ENCODE measurements around the gene DNAJC21.

The DNAJC21 gene

DNA sequence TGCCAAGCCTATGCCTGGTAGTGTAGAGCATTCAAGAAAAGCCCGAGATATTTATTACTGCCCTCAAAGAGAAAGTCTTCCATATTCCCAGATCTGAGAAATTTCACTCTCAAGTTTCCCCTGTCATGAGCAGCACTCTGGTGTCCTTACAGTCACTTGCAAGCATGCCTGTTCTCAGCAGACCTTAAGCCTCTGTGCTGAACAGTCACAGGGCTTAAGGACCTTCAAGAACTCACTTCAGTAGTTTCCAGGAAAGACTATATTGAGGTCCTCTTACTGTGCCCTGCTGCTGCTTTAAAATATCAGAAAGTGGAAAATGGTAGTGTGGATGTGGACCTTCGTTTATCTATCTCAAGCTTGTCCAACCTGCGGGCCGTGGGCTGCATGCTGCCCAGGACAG is 53.5 kb downstream of the DNAJC21 start:
- no peak for DNase-seq

- DNase-seq, result no peak
Observed at GRCh38 chr5:34986965-34987364, 57.6 kb downstream of the DNAJC21 start.

- peak; percentile 39 for DNase-seq
Observed at GRCh38 chr5:34991486-34992238, 62.3 kb downstream of the DNAJC21 start.

GRCh38 chr5:34993951-34994350 is 64.6 kb downstream of the DNAJC21 start:
- DNase-seq, result no peak

DNA sequence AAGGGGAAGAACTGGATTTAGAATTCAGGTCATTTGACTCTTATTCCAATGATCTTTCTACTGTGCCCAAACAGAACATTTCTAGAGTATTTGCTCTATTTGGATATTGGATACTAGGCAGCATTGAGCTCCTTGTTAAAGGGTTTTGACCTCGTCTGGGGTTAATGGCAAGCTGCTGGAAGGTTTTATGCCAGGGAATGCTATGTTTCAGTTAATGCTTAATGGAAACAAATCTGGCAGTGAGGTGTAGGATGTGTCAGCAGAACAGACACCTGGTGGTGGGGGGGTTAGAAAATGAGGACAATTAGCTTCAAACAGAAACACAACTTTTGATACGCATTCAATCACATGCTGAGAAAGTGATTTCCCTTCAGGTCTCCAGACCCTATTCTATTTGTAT is 66.9 kb downstream of the DNAJC21 start:
- no peak for DNase-seq

DNA sequence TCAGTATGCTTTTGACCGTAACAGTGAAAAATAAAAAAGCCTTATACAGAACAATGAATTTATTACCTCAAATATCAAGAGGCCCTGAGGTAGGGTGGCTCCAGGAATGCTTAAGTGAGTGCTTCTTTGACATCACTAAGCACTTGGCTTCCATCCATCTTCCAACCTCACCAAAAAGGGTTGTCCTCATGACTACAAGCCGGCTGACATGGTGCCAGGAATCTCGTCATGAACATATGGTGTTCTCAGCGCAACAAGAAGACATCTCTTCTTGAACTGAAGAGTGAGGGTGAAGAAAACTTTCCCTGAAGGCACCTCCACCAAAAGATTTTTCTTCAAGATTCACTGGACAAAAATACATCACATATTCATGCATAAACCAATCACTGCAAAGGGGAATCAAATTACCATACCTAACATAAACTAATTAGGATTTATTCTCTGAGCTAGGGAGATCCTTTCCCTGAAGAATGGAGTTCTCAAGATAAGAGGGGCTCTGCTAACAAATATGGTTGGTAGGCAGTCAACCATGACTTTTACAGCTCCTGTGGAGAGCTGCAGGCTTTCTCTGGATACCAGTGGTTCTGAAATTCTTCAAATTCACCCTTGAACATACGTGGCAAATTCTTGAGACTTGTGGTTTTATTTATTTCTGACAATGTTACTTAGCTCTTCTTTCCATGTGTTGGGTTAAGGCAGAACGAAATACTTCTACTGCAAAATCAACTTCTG is 68.9 kb downstream of the DNAJC21 start:
- peak; percentile 82 for DNase-seq

- no peak for DNase-seq
Observed at GRCh38 chr5:35001842-35002241, 72.5 kb downstream of the DNAJC21 start.

DNA sequence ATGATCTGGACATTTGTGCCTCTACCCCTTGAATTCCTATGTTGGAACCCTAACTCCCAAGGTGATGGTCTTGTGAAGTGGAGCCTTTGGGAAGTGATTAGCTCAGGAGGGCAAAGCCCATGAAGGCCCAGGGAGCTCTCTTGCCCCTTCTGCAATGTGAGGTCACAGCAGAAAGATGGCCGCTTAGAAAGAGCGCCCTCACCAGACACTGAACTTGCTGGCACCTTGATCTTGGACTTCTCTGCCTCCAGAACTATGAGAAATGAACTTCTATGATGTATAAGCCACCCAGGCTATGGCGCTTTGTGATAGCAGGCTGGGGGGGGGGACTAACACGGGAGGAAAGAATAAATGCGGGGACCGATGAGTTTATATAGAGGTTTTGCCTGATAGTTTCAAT is 73.1 kb downstream of the DNAJC21 start:
- DNase-seq, result no peak

GRCh38 chr5:35003018-35003957 is 73.9 kb downstream of the DNAJC21 start:
- peak; percentile 56 for DNase-seq

DNA sequence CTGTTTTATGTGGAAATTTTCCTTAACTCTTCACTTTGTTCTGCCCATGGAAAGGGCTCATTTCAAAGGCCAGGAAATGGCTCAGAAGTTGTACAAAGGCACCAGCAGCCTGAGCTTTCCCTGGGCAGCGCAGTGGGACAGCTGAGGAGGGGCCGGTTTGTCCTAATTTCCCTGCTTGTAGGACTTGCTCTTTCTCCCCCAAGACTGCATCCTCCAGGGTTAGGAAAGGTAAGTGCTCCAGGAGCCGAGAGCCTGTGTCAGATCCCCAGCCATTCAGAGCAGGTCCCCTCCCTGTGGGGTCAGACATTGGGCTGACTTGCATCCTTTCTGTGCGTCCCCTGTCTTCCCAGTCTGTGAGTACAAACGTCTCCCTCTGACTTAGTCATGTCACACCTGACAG is 74.8 kb downstream of the DNAJC21 start:
- no peak for DNase-seq

GRCh38 chr5:35004771-35005170 is 75.4 kb downstream of the DNAJC21 start:
- no peak for DNase-seq
